ENCODE results near the gene SPSB4.

Gene SPSB4

GRCh38 chr3:141167681-141168080 is 116.5 kb downstream of the SPSB4 start:
- no peak for DNase-seq

DNA sequence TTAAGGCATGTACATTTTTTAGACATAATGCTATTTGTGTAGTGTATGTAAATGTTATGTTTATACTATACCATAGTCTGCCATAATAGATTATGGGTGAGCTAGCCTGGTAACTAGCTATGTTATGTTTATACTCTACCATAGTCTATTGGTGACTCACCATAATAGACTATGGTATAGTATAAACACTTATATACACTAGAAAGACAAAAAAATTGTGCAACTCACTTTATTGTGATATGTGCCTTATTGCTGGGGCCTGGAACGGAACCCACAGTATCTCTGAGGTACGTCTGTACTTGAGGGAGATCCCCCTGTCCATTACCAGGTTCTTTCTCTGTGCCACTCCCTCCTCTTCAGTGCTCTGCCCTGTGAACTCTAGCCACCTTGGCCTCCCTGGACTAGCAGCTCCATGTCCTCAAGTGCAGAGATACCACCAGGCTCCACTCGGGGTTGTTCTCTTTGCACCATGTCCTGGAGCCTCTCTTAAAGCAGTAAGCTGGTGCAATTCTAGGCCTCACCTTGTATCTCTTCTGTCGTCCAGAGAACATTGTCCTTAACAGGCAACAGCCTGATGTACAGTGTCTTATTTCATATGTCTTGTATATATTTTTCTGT is 119.6 kb downstream of the SPSB4 start:
- no peak for DNase-seq

DNA sequence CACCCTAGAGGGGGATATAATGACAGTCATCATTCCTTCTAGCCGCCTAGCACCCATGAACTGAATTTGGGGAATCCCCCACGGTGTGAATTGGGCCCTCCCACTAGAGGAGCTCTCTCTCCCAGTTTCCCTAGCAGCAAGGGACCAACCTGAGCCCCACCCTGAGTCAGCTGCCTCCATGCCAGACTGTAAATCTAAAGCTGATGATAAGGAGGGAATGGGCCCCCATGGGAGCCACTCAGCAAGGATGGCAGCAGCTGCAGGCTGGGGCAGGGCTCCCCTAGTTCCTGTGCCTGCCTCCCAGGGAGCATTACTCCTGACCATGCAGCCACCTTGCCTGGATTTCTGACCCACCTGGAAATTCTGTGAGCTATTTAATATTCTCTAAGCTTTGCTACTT is 123.5 kb downstream of the SPSB4 start:
- DNase-seq, result no peak

DNA sequence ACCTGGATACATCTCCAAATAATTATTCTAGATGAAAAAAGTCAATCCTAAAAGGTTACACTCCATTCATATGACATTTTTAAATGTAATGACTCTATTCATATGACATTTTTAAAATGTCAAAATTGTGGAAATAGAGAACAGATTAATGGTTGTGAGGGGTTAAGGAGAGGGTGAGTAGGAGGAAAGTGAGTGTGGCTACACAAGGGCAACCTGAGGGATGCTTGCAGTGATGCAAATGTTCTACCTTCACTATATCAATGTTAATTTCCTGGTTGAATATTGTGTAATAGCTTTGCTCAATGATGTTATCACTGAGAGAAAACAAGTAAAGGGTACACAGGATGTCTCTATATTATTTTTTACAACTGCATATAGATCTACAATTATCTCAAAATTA is 125.6 kb downstream of the SPSB4 start:
- no peak for DNase-seq

DNA sequence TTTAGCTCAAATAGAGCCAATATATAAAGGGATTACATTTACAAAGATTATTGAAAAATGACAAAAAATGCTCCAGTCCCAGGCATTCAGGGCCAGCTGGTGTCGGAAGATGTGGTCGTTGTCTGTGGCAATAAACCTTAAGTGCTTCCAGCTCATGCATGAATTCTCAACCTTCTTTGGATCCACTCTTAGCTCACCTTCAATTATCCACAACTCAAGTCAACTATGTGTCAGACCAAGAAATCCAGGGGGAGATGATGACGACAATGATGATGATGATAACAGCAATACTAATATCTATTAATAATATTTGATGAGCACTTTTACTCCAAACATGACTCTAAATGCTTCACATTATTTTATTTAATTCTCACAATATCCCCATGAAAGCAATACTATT is 126.9 kb downstream of the SPSB4 start:
- DNase-seq, result no peak

DNA sequence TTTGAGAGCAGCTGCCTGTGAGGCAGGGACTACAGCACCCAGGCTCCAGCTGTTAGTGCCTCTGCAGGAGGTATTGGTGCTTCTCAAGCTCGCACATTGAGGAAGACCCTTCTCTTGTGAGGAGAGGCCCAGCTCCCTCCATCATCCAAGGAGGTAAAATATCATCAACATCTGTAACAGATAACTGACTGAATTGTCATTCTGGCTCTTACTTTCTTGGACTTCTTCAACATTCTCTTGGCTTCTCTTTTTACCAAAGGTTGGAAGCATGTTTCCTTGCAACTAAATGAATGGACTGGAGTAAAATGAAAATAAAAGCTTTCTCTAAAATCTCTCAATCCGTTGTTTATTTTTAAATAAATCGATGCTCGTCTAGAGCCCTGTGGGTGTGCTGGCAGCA is 127.4 kb downstream of the SPSB4 start:
- DNase-seq, result no peak

DNA sequence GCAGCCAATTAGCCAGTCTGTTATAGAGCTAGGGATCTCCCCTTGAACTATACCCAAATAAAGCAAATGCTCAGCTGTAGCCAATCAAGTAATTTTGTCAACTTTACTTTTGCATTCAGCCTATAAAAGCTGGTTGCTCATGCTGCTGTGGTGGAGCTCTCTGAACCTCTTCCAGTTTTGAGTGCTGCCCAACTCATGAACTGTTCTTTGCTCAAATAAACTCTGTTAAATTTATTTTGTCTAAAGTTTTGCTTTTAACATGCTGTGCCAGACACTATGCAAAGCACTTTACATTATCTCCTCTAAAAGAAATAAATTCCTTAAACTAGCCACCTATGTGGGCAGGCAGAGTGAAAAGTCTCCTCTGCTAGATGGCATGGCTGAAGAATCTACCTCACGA is 128.8 kb downstream of the SPSB4 start:
- no peak for DNase-seq

- DNase-seq, result no peak
Observed at GRCh38 chr3:141181196-141181595, 130.0 kb downstream of the SPSB4 start.

DNA sequence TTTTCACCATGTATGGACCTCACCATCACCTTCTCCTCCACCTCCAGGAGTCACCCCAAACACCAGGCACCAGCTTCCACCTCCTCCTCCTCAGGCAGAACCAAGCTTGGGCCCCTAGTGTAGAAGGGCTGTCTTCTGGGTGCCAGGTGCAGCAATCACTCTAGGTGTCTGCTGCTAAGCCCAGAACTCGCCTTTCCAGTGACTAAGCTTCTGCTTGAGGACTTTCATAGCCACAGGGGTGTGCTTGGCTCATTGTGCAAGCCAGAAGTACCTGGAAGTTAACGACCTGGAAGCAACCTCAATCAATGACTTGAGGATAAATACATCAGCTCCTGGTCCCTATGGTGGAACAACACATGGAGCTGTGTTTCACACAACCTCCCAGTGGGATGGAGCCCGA is 130.7 kb downstream of the SPSB4 start:
- DNase-seq, result no peak

GRCh38 chr3:141183606-141184005 is 132.5 kb downstream of the SPSB4 start:
- no peak for DNase-seq

DNA sequence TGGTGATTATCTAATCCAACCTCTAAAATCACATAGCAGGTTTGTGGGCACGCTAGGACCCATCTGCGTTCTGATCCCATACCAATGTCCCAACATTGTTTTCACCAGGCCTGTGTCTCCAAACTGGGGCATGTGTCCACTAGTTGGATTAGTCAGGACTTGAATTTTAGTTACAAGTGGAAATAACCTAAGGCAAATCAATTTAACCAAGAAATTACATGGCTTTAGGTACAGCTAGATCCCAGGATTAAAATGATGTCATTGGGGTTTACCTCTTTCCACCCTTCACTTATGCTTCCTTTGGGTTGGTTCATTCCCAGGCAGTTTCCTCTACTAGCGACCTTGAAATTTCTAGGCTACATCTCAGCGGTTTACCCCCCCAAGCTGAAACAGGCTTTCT is 133.3 kb downstream of the SPSB4 start:
- no peak for DNase-seq

GRCh38 chr3:141191097-141191749 is 140.1 kb downstream of the SPSB4 start:
- no peak for DNase-seq

- no peak for DNase-seq
Observed at GRCh38 chr3:141192345-141192744, 141.2 kb downstream of the SPSB4 start.

DNA sequence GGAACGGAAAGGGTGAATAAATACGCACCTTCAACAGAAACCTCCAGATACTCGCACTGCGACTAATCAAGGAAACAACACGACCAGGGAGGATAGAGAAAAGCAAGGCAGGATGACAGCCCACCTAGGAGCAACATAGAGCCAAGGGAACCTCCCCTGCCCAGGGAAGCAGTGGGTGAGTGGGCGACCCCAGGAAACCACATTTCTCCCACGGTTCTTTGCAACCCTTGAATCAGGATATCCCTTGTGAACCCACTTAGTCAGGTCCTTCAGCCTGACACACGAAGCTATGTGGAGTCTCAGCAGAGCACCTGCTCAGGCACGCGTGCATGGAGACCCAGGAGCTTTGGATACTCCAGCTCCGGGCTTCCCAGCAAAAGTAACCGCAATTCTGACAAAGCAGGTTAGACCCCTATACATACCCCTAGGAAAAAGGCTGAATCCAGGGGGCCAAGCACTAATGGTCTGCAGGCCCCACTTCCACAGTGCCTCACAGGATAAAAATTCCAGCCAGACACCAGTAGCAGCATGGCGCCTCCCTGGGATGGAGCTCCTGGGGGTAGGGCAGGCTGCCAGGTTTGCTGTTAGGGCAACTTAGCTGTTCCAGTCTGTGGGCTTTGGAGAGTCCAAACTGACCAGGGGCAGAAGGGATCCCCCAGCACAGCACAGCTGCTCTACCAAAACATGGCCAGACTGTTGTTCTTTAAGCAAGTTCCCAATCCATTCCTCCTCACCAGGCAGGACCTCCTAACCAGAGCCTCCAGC is 142.1 kb downstream of the SPSB4 start:
- no peak for DNase-seq
